ENCODE data around the gene TREX2.

The TREX2 gene

GRCh38 chrX:153445856-153446635, at the start of gene TREX2:
Gene TREX2 (minus strand): TSS chrX:153446056. CDS start chrX:153445430, 626 bp downstream.
- no peak within 1 kb of the TSS for H3K4me3 ChIP-seq (ENCODE audit: low read depth, low read length)
- no peak for TF ChIP-seq CTCF (IDR thresholded peaks at IDR 0.05; ENCODE audit: insufficient read depth, low read depth, low read length, missing control alignments)
- DNase-seq (ENCODE audit: low read depth) = no peak

- no peak for DNase-seq (ENCODE audit: low read depth)
- TF ChIP-seq CTCF (IDR thresholded peaks at IDR 0.05; ENCODE audit: insufficient read depth, low read depth, low read length, missing control alignments) = no peak
- no peak overlapping the region for H3K4me3 ChIP-seq (ENCODE audit: low read depth, low read length)
Measured at GRCh38 chrX:153495362-153495751, 49.5 kb upstream of the TREX2 start.

GRCh38 chrX:153494541-153495361, 48.9 kb upstream of the TREX2 start, which contains the start of gene BGN:
Gene BGN (plus strand): TSS chrX:153494980. CDS start chrX:153504632, 9,652 bp downstream.
- DNase-seq (ENCODE audit: low read depth) = no peak
- no peak within 1 kb of the TSS for H3K4me3 ChIP-seq (ENCODE audit: low read depth, low read length)

GRCh38 chrX:153494061-153494460, 48.2 kb upstream of the TREX2 start:
- DNase-seq (ENCODE audit: low read depth) = no peak
- H3K4me3 ChIP-seq (ENCODE audit: low read depth, low read length) = no peak overlapping the region
- TF ChIP-seq CTCF (IDR thresholded peaks at IDR 0.05; ENCODE audit: insufficient read depth, low read depth, low read length, missing control alignments) = no peak

More at GRCh38 chrX:153494541-153495361, 48.9 kb upstream of the TREX2 start, which contains the start of gene BGN:
- TF ChIP-seq CTCF (IDR thresholded peaks at IDR 0.05; ENCODE audit: insufficient read depth, low read depth, low read length, missing control alignments) = no peak

GRCh38 chrX:153493085-153493484, 47.2 kb upstream of the TREX2 start:
- no peak overlapping the region for H3K4me3 ChIP-seq (ENCODE audit: low read depth, low read length)
- no peak for TF ChIP-seq CTCF (IDR thresholded peaks at IDR 0.05; ENCODE audit: insufficient read depth, low read depth, low read length, missing control alignments)
- no peak for DNase-seq (ENCODE audit: low read depth)

GRCh38 chrX:153492543-153492942, 46.7 kb upstream of the TREX2 start:
- no peak for TF ChIP-seq CTCF (IDR thresholded peaks at IDR 0.05; ENCODE audit: insufficient read depth, low read depth, low read length, missing control alignments)
- DNase-seq (ENCODE audit: low read depth) = no peak
- H3K4me3 ChIP-seq (ENCODE audit: low read depth, low read length) = no peak overlapping the region
